ENCODE results near the gene TULP4. TPM values are rescaled to one million over a fixed set of nuclear protein-coding genes. Genes with fewer than 3 reads are reported as not detected.
"Not testable (repeated sequence)": the region's sequence is repeated elsewhere in the genome, so short reads cannot be mapped to it uniquely, and the experiment has no call there.

TULP4 gene
- polyA plus RNA-seq, 10 donors, result 13.1 to 21.9 (median 17.9) TPM

DNA sequence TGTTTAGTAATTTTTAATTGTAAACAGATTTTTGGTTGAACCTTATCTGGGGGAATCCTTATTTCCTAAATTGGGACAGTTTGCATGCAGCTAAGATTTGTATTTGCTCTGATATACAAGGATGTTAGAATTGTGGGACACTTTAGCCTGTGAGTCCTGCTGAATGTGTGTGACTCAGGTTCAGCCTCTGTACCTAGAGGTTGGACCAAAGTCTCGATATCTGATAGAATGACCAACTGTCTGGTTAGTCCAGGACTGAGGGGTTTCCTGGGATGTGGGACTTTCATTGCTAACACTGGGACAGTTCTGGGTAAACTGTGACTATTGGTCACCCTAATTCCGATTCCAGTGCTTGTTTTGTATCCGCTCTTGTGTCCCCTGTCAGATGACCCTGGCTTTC, 20.2 kb upstream of the TULP4 start:
- DNase-seq, result no peak

DNA sequence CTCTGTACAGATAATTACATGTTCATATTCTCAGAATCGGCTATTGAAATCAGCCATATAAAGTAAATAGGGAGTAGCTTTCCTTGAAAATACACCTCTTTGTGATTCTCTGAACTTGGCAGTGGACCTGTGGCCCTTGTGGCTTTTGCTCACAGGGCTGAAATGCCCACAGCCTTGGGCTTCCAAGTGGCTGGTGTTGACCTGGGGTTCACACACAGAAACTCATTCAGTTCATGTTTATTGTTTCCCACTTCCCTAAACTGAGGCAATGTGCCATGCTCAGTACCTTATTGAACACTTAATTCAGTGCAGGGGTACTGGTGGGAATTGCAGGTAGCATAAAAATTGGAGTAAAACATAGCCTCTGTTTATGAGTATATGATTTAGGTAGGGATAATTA, 19.1 kb upstream of the TULP4 start:
- no peak for DNase-seq

DNA sequence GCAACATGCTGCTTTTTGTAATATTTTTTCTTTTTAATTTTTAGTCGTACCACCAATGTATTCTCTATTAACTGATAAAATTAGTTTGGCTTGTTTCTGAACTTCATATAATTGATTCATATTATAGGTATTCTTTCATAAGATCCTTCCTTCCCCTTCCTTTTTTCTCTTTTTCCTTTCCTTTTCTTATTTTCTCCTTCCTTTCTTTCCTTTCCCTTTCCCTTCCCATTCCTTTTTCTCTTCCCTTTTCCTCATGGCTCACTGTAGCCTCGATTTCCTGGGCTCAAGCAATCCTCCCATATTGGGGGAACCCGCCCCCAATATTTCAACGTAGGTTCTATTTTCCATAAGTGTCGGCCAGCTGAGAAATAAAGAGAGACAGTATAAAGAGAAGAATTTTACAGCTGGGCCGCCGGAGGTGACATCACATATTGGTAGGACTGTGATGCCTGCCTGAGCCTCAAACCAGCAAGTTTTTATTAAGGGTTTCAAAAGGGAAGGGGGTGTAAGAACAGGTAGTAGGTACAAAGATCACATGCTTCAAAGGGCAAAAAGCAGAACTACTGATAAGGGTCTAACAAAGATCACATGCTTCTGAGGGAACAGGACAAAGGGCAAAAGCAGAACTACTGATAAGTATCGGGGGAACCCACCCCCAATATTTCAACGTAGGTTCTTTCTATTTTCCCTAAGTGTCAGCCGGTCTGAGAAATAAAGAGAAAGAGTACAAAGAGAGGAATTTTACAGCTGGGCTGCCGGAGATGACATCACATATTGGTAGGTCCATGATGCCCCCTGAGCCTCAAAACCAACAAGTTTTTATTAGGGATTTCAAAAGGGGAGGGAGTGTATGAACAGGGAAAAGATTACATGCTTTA, 16.1 kb upstream of the TULP4 start:
- DNase-seq, result not testable (repeated sequence)

DNA sequence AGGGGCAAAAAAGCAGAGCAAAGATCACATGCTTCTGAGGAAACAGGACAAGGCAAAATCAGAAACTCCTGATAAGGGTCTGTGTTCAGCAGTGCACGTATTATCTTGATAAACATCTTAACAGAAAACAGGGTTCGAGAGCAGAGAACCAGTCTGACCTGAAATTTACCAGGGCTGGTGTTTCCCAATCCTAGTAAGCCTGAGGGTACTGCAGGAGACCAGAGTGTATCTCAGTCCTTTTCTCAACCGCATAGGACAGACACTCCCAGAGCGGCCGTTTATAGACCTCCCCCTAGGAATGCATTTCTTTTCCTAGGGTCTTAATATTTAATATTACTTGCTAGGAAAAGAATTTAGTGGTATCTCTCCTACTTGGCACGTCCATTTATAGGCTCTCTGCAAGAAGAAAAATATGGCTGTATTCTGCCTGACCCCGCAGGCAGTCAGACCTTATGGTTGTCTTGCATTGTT, 15.4 kb upstream of the TULP4 start:
- DNase-seq, result not testable (repeated sequence)

DNA sequence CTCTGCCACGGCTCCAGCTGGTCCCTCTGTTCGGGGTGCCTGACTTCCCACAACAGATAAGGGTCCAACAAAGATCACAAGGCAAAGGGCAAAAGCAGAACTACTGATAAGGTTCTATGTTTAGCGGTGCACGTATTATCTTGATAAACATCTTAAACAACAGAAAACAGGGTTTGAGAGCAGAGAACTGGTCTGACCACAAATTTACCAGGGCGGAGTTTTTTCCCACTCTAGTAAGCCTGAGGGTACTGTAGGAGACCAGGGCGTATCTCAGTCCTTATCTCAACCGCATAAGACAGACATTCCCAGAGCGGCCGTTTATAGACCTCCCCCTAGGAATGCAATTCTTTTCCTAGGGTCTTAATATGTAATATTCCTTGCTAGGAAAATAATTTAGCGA, 14.6 kb upstream of the TULP4 start:
- not testable (repeated sequence) for DNase-seq

DNA sequence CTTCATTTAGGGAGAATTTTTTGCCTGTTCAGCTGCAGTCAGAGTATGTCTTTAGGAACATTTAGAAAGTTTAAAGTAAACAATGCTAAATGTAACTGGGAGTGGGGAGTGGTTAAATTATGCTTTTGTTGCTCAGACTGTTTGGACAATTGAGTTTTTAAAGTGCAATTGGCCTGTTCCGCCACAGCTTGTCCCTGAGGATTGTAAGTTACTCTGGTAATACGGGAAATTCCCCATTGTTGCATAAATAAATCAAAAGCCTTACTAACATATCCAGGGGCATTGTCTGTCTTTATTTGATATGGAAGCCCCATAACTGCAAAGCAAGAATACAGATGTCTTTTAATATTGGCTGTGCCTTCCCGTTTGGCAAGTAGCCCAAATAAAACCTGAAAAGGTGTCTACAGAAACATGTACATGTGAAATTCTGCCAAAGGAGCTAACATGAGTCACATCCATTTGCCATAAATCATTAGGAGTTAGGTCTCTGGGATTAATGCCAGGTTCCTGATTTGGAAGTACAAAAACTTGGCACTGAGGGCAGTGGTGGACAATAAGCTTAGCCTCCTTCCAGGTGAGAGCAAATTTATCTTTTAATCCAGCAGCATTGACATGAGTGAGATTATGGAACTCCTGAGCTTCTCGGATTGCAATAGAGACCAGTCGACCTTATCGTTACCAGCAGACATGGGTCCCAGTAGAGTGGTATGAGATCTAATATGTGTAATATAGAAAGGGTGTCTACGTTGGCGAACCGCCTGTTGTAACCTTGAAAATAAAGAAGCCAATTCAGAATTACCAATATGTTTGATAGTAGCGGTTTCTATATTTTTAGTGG, 11.7 kb upstream of the TULP4 start:
- peak in 1 of 3 donors; percentile 20 for DNase-seq

DNA sequence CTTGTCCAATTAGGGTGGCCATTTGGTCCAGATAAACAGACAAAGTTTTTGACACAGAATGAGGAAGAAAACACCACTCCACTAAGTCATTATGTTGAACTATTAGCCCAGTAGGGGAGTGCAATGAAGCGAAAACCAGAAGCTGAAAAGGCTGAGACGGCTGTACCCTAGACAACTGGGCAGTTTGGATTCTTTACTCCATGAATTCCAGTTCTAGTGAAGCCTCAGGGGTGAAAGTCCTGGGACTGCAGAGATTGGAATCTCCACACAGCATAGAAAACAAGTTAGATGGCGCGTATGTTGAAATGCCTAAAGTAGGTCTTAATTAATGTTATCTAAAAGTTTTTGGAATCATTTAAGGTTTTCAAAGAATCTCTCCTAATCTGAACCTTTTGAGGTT, 10.7 kb upstream of the TULP4 start:
- not testable (repeated sequence) for DNase-seq

DNA sequence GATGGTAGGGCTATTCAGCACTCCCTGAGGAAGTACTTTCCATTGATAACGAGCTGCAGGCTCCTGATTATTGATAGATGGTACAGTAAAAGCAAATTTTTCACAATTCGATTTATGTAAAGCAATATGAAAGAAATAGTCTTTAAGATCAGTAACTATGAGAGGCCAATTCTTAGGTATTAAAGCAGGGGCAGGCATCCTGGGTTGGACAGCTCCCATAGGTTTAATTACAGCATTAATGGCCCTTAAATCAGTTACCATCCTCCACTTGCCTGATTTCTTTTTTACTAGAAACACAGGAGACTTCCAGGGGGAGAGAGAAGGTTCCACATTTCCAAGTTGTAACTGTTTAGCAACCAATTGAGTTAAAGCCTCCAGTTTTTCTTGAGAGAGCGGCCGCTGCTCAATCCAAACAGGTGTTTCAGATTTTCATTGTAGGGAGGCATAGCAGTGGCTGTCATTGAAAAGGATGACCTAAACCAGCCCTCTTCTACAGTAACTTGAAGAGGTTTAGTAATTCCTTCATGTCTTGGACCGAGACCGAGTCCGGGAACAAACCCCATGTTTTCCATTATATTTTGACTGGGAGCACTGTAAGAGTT, 10.0 kb upstream of the TULP4 start:
- peak in 1 of 3 donors; percentile 13 for DNase-seq

DNA sequence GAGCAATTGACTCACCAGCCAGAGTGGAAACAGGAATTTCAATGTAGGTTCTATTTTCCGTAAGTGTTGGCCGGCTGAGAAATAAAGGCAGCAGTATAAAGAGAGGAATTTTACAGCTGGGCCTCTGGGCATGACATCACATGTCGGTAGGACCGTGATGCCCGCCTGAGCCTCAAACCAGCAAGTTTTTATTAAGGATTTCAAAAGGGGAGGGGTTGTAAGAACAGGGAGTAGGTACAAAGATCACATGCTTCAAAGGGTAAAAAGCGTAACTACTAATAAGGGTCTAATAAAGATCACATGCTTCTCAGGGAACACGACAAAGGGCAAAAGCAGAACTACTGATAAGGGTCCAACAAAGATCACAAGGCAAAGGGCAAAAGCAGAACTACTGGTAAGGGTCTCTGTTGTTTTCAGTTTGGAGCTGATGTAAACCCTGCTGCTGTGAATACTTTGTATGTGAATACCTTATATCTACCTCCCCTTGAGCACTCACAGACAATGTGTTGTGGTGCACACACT, 9.0 kb upstream of the TULP4 start:
- no peak for DNase-seq

DNA sequence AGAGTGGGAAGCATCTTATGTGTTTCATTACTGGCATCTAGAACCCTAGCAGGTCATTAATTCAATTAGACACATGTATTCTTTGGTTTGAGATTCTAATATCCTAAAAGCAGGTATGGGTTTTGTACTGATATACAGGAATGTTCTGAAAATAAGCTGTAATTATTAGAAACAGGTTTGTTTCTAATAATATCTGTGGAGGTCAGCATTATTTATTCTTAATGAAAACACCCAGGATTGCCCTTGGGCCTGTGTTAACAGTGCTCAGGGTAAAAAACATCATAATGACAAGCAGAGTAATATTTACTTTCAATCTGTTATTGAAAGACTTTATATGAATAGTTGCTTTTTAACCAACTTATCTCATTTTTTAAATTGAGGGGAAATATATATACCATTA, 8.0 kb upstream of the TULP4 start:
- no peak for DNase-seq

DNA sequence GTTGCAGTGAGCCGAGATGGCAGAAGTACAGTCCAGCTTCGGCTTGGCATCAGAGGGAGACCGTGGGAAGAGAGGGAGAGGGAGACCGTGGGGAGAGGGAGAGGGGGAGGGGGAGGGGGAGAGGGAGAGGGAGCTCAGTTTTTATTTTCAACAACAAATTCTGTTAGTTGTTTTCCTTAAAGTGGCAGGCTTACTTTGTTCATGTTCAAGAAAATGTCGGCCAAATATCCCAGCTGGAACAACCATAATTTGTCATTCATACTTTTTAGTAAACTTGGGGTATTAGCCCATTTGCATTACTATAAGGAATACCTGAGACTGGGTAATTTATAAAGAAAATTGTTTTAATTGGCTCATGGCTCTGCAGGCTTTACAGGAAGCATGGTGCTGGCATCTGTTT, 2.5 kb upstream of the TULP4 start:
- no peak for DNase-seq

DNA sequence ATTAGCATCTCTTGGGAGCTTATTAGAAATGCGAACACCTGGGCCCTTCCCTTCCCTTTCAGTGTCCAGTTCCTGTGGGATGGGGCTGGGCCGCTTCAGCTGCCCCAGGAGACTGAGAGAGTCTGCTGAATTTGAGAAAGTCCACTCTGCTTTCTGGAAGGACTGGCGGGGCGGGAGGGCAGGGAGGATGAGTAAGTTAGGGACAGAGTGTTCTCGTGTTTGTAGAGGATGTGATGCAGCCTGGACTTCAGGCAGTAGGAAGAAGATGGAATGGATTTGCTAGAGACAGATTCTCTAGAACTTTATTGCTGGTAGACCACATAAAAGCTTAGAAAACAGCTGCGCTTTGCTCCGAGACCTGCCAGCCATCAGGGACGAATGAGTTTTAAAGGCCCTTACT, 1.1 kb upstream of the TULP4 start:
- peak in 1 of 3 donors; percentile 38 for DNase-seq

DNA sequence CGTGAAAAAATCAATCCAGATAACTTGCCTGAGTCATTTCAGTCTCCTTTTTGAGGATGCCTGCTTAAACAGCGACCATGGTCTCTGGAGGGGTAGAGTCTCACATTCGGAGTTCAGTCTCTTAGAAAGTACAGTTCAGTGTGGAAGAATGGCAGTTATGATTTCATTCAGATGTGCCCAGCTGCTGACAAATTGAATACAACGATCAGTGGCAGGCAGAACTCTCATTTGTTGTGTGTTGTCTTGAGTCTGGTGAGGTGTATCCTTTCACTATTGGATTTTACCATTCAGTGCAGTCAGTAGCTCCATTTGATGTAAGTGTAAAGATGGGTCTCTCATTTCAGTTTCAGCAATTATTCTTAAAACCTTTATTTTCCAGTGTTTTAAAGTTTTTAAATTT, 639 bp upstream of the TULP4 start:
- DNase-seq, result no peak

DNA sequence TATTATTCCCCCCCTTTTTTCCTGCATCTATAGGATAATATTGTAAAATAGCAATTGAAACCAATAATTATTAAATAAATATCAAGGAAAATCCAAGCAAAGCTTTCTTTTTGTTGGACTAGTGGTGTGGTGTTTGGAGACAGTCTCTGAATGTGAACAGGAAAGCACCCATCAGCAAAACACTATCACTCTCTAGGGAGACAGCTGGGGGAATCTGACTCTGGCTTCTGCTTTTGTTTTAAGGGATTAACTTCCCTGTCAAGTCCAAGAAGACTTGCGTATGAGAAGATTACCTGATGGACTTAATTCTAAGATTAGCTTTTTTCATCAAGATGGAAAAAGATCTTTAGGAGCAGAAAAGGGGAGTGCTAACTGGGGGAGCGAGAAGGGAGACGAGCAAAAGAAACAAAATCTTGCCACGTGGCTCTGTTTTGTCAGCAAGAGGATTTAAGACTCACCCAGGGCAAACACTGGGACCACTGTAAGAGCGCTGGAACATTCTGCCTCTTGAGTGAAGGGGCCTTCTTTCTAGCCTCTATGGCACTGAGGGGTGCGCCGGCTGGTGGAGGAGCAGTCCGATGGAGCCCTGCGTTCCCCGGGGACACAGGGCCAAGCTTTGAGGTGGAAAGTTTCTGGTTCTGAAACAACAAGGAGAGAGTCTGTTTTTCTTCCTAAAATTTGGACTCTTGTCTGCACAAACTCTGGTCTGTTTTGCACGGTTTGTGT, 570 bp downstream of the TULP4 start:
- DNase-seq, result peak in 1 of 3 donors; percentile 17

DNA sequence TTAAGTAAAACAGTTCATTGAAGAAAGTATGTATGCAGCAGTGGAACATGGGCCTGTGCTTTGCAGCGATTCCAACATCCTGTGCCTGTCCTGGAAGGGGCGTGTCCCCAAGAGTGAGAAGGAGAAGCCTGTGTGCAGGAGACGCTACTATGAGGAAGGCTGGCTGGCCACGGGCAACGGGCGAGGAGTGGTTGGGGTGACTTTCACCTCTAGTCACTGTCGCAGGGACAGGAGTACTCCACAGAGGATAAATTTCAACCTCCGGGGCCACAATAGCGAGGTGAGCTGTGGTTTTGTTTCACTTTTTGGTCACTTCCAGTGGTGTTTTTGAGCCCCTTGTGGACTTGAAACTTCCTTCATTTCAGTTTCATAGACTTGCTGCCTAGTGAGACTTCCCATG, 1.7 kb downstream of the TULP4 start:
- peak in 1 of 3 donors; percentile 26 for DNase-seq

DNA sequence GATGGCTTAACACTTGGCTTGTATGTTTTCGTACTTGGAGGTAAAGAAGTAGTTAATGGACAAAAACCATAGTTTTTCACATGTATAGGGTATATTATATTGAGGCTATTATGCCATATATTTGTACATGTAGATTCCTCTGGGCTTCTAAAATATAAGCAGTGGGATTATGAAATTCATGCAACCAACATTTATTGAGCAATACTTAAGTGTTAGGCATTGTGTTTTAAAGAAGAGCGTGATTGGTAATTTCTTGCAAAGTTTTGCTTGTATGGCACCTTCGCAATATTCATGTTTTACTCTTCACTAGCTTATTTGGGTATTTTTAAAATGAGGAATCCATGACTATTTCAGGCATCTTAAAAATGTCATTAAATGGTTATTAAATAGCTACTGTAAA, 2.5 kb downstream of the TULP4 start:
- no peak for DNase-seq

DNA sequence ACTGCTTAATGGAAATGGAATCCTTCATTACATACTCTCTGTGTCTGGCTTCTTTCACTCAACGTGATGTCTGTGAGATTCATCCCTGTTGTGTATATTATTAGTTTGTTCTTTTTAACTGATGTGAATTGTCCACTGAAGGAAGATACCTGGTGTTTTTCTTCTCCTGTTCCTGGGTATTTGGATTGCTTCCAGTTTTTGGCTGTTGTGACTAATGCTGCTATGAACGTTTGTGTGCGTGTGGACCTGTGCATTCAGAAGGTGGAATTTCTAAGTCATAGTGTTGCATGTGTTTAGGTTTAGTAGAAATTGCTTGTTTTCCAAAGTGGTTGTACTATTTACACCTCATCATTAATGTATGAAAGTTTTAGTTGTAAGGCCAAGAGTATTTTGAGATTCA, 3.8 kb downstream of the TULP4 start:
- no peak for DNase-seq

DNA sequence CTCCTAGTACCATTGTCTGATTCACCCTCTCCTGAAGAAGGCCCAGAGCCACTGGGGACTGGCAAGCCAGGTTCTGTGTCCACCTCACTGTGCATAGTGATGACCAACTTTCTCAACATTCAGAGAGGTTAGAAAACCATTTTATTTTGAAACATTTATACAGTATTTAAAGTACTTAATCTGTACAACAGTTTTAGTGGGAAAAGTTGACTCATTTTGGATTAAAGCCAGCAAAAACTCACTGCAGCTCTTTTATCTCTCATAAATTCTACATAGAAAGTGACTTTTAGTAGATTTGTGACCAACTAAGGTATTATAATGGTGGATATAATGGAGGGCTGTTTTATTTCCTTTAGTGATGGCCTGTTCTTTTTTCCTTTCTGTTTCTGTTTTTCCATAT, 9.7 kb downstream of the TULP4 start:
- DNase-seq, result peak; percentile 29 to 58 (median 47)

DNA sequence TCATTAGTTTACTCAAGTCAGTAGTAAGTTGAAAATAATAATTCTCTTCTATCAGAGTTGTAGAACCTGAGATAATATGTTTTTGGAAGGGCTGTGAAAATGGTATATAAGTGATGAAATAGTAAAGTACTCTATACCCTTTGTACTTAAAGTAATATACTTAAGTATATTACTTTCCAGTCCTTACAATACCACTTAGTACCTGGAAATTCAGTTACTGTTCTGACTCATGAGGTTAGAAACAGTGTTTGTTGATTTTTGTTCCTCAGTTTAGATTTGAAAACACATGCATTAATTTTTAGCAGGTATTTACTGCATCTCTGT, 10.1 kb downstream of the TULP4 start:
- DNase-seq, result no peak

DNA sequence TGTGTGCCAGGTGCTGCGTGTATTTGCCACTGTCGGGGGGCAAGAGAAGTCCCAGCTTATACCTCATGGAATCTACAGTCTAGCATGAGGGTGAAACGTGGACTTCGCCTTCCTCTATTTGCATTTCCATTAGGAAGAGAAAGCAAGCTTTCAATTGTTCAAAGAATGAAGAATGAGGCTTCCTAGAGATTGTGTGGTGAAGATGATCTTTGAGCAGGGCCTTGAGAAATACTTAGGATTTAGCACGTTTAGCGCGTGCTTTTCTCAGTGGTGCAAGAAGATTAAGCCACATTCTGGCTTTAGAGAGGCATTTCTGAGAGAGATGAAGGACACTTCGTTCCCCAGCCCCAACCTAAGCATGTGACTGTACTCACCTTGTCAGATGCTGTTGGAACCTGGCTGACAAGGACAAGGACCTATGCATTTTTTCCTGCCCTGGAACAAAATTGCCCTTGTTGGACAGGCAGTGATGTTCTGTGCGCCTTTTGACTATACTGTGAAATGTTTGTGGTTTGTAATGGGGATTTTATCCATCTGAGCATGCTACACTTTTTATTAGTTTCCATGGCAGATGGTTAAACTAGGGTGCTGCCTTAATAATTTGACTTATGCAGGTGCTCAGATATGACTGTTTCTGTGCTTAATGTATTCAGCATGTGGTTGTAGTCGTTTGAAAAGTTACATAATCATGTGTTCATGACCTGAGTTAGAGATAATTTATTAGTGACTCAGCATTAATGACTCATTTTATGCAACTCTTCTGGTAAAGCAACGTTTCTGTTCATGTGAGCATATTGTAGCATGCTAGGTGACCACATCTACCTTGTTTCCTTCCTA, 10.7 kb downstream of the TULP4 start:
- DNase-seq, result peak in 1 of 3 donors; percentile 27

DNA sequence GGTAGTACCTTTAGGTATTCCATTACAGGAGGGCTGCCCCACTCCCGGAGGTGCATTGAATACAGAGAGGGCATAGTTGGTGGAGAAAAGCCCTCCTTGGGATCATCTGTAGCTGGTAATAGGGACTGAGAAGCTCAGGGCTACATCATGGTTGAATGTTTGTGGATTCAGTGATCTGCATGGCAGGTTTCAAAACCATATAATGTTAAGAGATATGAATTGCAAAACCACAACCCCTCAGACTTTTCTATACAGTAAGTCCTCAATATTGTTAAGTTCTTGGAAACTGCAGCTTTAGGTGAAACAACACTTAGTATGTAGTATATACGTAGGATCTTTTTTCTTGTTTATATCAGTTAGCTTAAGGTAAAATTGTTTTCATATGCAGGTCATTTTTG, 11.3 kb downstream of the TULP4 start:
- DNase-seq, result no peak
